Astrocyte of the spinal cord (primary cell): Measurements from ENCODE around the gene FAF1.
"Not testable (repeated sequence)": the region's sequence is repeated elsewhere in the genome, so short reads cannot be mapped to it uniquely, and the experiment has no call there.

Experiments used
- DNase-seq: peaks from one replicate; pipeline ENCODE4 v3.0.0; 2011; ENCODE audit warnings: low read depth, low spot score
- H3K4me3 ChIP-seq: 2 replicates; pipeline ENCODE4 v1.5.1; 2011; ENCODE audit warnings: low read depth, mild to moderate bottlenecking, low read length, moderate library complexity
- CTCF ChIP-seq: IDR thresholded peaks from 2 replicates; pipeline ENCODE4 v1.5.1; 2012; ENCODE audit warnings: low read depth, mild to moderate bottlenecking, low read length, inconsistent platforms
- in situ Hi-C: cut with HindIII; loops from 2 replicates; pipeline ENCODE4 v1.10.0; 2017; ENCODE audit warnings: low sequenced_read_pairs

FAF1 gene

GRCh38 chr1:50917138-50918137 lies 42.6 kb downstream of the FAF1 start:
- no peak overlapping the region for H3K4me3 ChIP-seq
- no peak for DNase-seq
- no peak for TF ChIP-seq CTCF
- in situ Hi-C loops: no loop called here

GRCh38 chr1:50915621-50916020 lies 44.4 kb downstream of the FAF1 start:
- no peak for DNase-seq
- in situ Hi-C loops: no loop called here
- TF ChIP-seq CTCF: no peak
- no peak overlapping the region for H3K4me3 ChIP-seq

GRCh38 chr1:50913954-50914353 lies 46.1 kb downstream of the FAF1 start:
- TF ChIP-seq CTCF: no peak
- H3K4me3 ChIP-seq: no peak overlapping the region
- in situ Hi-C loops: no loop called here
- no peak for DNase-seq

GRCh38 chr1:50910356-50910755 lies 49.7 kb downstream of the FAF1 start:
- H3K4me3 ChIP-seq, in situ Hi-C loops, DNase-seq: not testable (repeated sequence)

GRCh38 chr1:50907610-50908009 lies 52.5 kb downstream of the FAF1 start:
- H3K4me3 ChIP-seq, in situ Hi-C loops, DNase-seq: not testable (repeated sequence)

- in situ Hi-C loops, DNase-seq, H3K4me3 ChIP-seq: not testable (repeated sequence)
Observed at GRCh38 chr1:50906050-50906449, 54.0 kb downstream of the FAF1 start.

GRCh38 chr1:50902419-50902818 lies 57.6 kb downstream of the FAF1 start:
- in situ Hi-C loops: no loop called here
- no peak for TF ChIP-seq CTCF
- DNase-seq: no peak

GRCh38 chr1:50901872-50902271 lies 58.2 kb downstream of the FAF1 start:
- no peak overlapping the region for H3K4me3 ChIP-seq
- TF ChIP-seq CTCF: no peak
- no peak for DNase-seq
- in situ Hi-C loops: no loop called here

More at GRCh38 chr1:50902419-50902818, 57.6 kb downstream of the FAF1 start:
- no peak overlapping the region for H3K4me3 ChIP-seq
